ENCODE measurements around the gene KCNQ1. TPM values are rescaled to one million over a fixed set of nuclear protein-coding genes. Genes with fewer than 3 reads are reported as not detected.

KCNQ1 gene
- total RNA-seq, 1 donor from 2014 or later: 2.7 TPM

GRCh38 chr11:2732940-2733628 is 288.3 kb downstream of the KCNQ1 start:
- Histone ChIP-seq H3K9me3 (no peaks in the 10 kb centered on the region), H3K4me1 (peaks cover 12% of the 10 kb centered on the region), H3K36me3 (no peaks in the 10 kb centered on the region), H3K27ac (no peak overlapping the region), H3K4me3 (no peak overlapping the region), H3K27me3 (no peaks in the 10 kb centered on the region)
- no peak for TF ChIP-seq POLR2AphosphoS5 (IDR thresholded peaks at IDR 0.05; ENCODE audit: insufficient read depth in 1 of 2, low read depth in 1 of 2)
- TF ChIP-seq CTCF (IDR thresholded peaks at IDR 0.05): no peak
- TF ChIP-seq POLR2A (IDR thresholded peaks at IDR 0.05): no peak
- intact Hi-C loops (cut with DNase I): no loop called here
- DNase-seq (ENCODE audit: extremely low spot score in 2 of 2): no peak

- TF ChIP-seq POLR2AphosphoS5 (IDR thresholded peaks at IDR 0.05; ENCODE audit: insufficient read depth in 1 of 2, low read depth in 1 of 2) (no peak), CTCF (IDR thresholded peaks at IDR 0.05) (no peak), POLR2A (IDR thresholded peaks at IDR 0.05) (no peak)
- intact Hi-C loops (cut with DNase I): no loop called here
Observed at GRCh38 chr11:2734181-2735052, 289.6 kb downstream of the KCNQ1 start.

GRCh38 chr11:2735053-2735589 is 290.3 kb downstream of the KCNQ1 start:
- Histone ChIP-seq H3K27me3 (no peaks in the 10 kb centered on the region), H3K4me1 (peaks cover 12% of the 10 kb centered on the region), H3K9me3 (no peaks in the 10 kb centered on the region), H3K4me3 (no peak overlapping the region), H3K27ac (no peak overlapping the region), H3K36me3 (no peaks in the 10 kb centered on the region)
- no peak for TF ChIP-seq CTCF (IDR thresholded peaks at IDR 0.05)
- no peak for TF ChIP-seq POLR2A (IDR thresholded peaks at IDR 0.05)
- no peak for TF ChIP-seq POLR2AphosphoS5 (IDR thresholded peaks at IDR 0.05; ENCODE audit: insufficient read depth in 1 of 2, low read depth in 1 of 2)
- DNase-seq (ENCODE audit: extremely low spot score in 2 of 2): no peak
- intact Hi-C loops (cut with DNase I): no loop called here

More at GRCh38 chr11:2734181-2735052, 289.6 kb downstream of the KCNQ1 start:
- Histone ChIP-seq H3K4me1 (peaks cover 12% of the 10 kb centered on the region), H3K4me3 (no peak overlapping the region), H3K27ac (no peak overlapping the region), H3K36me3 (no peaks in the 10 kb centered on the region), H3K9me3 (no peaks in the 10 kb centered on the region), H3K27me3 (no peaks in the 10 kb centered on the region)
- no peak for DNase-seq (ENCODE audit: extremely low spot score in 2 of 2)

- no peaks in the 10 kb centered on the region for H3K9me3 ChIP-seq
- intact Hi-C loops (cut with DNase I): no loop called here
- H3K36me3 ChIP-seq: no peaks in the 10 kb centered on the region
- peaks cover 25% of the 10 kb centered on the region for H3K4me1 ChIP-seq
- no peak for TF ChIP-seq POLR2A (IDR thresholded peaks at IDR 0.05)
- TF ChIP-seq POLR2AphosphoS5 (IDR thresholded peaks at IDR 0.05; ENCODE audit: insufficient read depth in 1 of 2, low read depth in 1 of 2): no peak
- no peak for TF ChIP-seq CTCF (IDR thresholded peaks at IDR 0.05)
- H3K27me3 ChIP-seq: no peaks in the 10 kb centered on the region
- H3K4me3 ChIP-seq: no peak overlapping the region
- no peak overlapping the region for H3K27ac ChIP-seq
- DNase-seq (ENCODE audit: extremely low spot score in 2 of 2): no peak
Observed at GRCh38 chr11:2736577-2737225, 291.9 kb downstream of the KCNQ1 start.
